Testis (tissue), 3 donors: ENCODE measurements around the gene ZNF304. TPM values are rescaled to one million over a fixed set of nuclear protein-coding genes. Genes with fewer than 3 reads are reported as not detected.

Experiments
- DNase-seq: peaks from one replicate; pipeline ENCODE4 v3.0.0-alpha.2; 2019
- H3K27ac ChIP-seq, 2 donors: fragments of 200-600 bp; sonication (generic); one replicate each; pipeline ENCODE4 v1.5.1; 2019
- H3K27me3 ChIP-seq: fragments of 200-600 bp; sonication (generic); one replicate; pipeline ENCODE4 v1.5.1; 2019
- H3K36me3 ChIP-seq: fragments of 200-600 bp; sonication (generic); one replicate; pipeline ENCODE4 v1.5.1; 2017; ENCODE audit warnings: low read depth; ENCODE audit errors: missing control alignments
- H3K4me1 ChIP-seq: fragments of 200-600 bp; sonication (generic); one replicate; pipeline ENCODE4 v1.5.1; 2019
- H3K4me3 ChIP-seq, 2 donors: fragments of 200-600 bp; sonication (generic); one replicate each; pipeline ENCODE4 v1.5.1; 2017 to 2019
- H3K9me3 ChIP-seq: fragments of 200-600 bp; sonication (generic); one replicate; pipeline ENCODE4 v1.5.1; 2017
- CTCF ChIP-seq, 3 experiments: fragments of 450-650 bp in 2 of 3; fragments of 200-600 bp in 1 of 3; sonication (generic) in 1 of 3; IDR thresholded peaks; one replicate each; pipeline ENCODE4 v1.5.1; 2016 to 2019; ENCODE audit warnings: antibody characterized with exemption in 3 of 3, mild to moderate bottlenecking in 2 of 3, moderate library complexity in 1 of 3
- POLR2A ChIP-seq: fragments of 450-650 bp; IDR thresholded peaks from one replicate; pipeline ENCODE4 v1.6.1; 2017; ENCODE audit warnings: antibody characterized with exemption, mild to moderate bottlenecking, moderate library complexity
- WGBS, 2 donors: methylation state at CpG; one replicate each; pipeline ENCODE4 v1.1.5; 2018; 5-methylcytosine and 5-hydroxymethylcytosine counted together
- intact Hi-C: fragments of 100-400 bp; cut with DNase I; formaldehyde crosslinking; loops from one replicate; pipeline ENCODE4 v1.15.1; 2023; ENCODE audit warnings: low total_unique reads
- polyA plus RNA-seq: library from polyadenylated mRNA; stranded (reverse); fragments of 350-450 nt; fragmentation: Illumina TruSeq; extraction: RNeasy Lipid Tissue Mini Kit (QIAGEN cat#74804); gene quantifications from one replicate; pipeline ENCODE4 v1.2.3, GENCODE V29; 2014; ENCODE audit warnings: low read depth, low replicate concordance; ENCODE audit not compliant: insufficient read depth
- total RNA-seq, 2 donors: library from RNA; depleted of rRNA; stranded (reverse); fragments of >200 nt; gene quantifications; one replicate each; pipeline ENCODE4 v1.2.3, GENCODE V29; 2016

The ZNF304 gene
- total and polyA plus RNA-seq, 3 donors from 2014 or later = 9.5 to 11.4 (median 10.8) TPM

- Histone ChIP-seq H3K4me3 (peak overlapping the region; percentile 86 to 90), H3K4me1 (peaks cover 3% of the 10 kb centered on the region), H3K27me3 (no peaks in the 10 kb centered on the region), H3K9me3 (no peaks in the 10 kb centered on the region), H3K36me3 (no peaks in the 10 kb centered on the region), H3K27ac (peak overlapping the region; percentile 76 to 92)
- TF ChIP-seq CTCF (IDR thresholded peaks at IDR 0.05) (no peak), POLR2A (no peak)
- no peak for DNase-seq
- 42 to 47% methylated on average over 10 to 11 of the region's 11 CpGs for WGBS, 2 donors
- intact Hi-C loops = no loop called here
Observed at GRCh38 chr19:57389194-57389729, 38.2 kb downstream of the ZNF304 start.

- Histone ChIP-seq H3K27ac (peak within 1 kb of the TSS; percentile 76 to 92), H3K36me3 (no peaks in the 10 kb centered on the region), H3K4me3 (peak within 1 kb of the TSS; percentile 86 to 90), H3K9me3 (no peaks in the 10 kb centered on the region), H3K27me3 (no peaks in the 10 kb centered on the region), H3K4me1 (peaks cover 3% of the 10 kb centered on the region)
- peak; percentile 99 for DNase-seq
- 0 to 1% methylated on average over 15 to 50 of the region's 50 CpGs for WGBS, 2 donors
- TF ChIP-seq POLR2A = peak; percentile 7
- TF ChIP-seq CTCF (IDR thresholded peaks at IDR 0.05) = peak; percentile 10 to 34 (median 22)
- intact Hi-C loops = no loop called here
Observed at GRCh38 chr19:57389730-57390598, 38.9 kb downstream of the ZNF304 start, which contains the start of gene ZNF548. ZNF548 (plus strand) TSS chr19:57389854; CDS start chr19:57390100, 246 bp downstream.

- DNase-seq = no peak
- Histone ChIP-seq H3K9me3 (no peaks in the 10 kb centered on the region), H3K4me1 (no peaks in the 10 kb centered on the region), H3K27me3 (no peaks in the 10 kb centered on the region), H3K27ac (no peak overlapping the region), H3K4me3 (no peak overlapping the region), H3K36me3 (no peaks in the 10 kb centered on the region)
- intact Hi-C loops = no loop called here
- TF ChIP-seq CTCF (IDR thresholded peaks at IDR 0.05) = no peak
- TF ChIP-seq POLR2A = no peak
- 83 to 87% methylated on average over 5 of the region's 5 CpGs for WGBS, 2 donors
Observed at GRCh38 chr19:57395710-57396109, 44.6 kb downstream of the ZNF304 start.

- intact Hi-C loops = no loop called here
Observed at GRCh38 chr19:57398868-57399267, 47.8 kb downstream of the ZNF304 start.

More at GRCh38 chr19:57398868-57399267, 47.8 kb downstream of the ZNF304 start:
- Histone ChIP-seq H3K4me3 (no peak overlapping the region), H3K9me3 (no peaks in the 10 kb centered on the region), H3K27ac (no peak overlapping the region), H3K27me3 (no peaks in the 10 kb centered on the region), H3K36me3 (no peaks in the 10 kb centered on the region), H3K4me1 (no peaks in the 10 kb centered on the region)
- 98 to 99% methylated on average over 5 of the region's 5 CpGs for WGBS, 2 donors
- DNase-seq = no peak
- TF ChIP-seq CTCF (IDR thresholded peaks at IDR 0.05) (no peak), POLR2A (no peak)
